ENCODE data around the gene PDE9A. TPM values are rescaled to one million over a fixed set of nuclear protein-coding genes. Genes with fewer than 3 reads are reported as not detected.

Gene PDE9A
- total RNA-seq, 2 donors from 2014 or later = 11.8 to 19.3 TPM

- no peaks in the 10 kb centered on the region for H3K4me1 Mint-ChIP-seq (ENCODE audit: low read depth)
- no peaks in the 10 kb centered on the region for H3K36me3 Mint-ChIP-seq (ENCODE audit: insufficient read depth in 2 of 2)
- peaks cover 19% of the 10 kb centered on the region for H3K27me3 Mint-ChIP-seq (ENCODE audit: low read depth)
- ATAC-seq (replicated peaks in 1 of 2) (peak in 1 of 2 donors; percentile 32), DNase-seq (no peak)
- no peak overlapping the region for H3K27ac Mint-ChIP-seq
- no peak overlapping the region for H3K4me3 Mint-ChIP-seq
- H3K9me3 Mint-ChIP-seq = no peaks in the 10 kb centered on the region
Observed at GRCh38 chr21:42820616-42821465, 167.4 kb downstream of the PDE9A start.

Other genes with a start within 250 kb of the PDE9A start
- gene UBASH3A, start 249.7 kb upstream of the PDE9A start, total RNA-seq = 10 to 100 TPM; 54.5 to 57.4 TPM
- gene RSPH1, start 157.4 kb upstream of the PDE9A start, total RNA-seq = under 1 TPM; 0.19 to 0.36 TPM
- gene SLC37A1, start 139.8 kb upstream of the PDE9A start, total RNA-seq = 10 to 100 TPM; 27.5 to 37.6 TPM
- gene WDR4, start 225.9 kb downstream of the PDE9A start, total RNA-seq = 10 to 100 TPM; 17.1 to 18.9 TPM
- 10 to 100 TPM; 18.2 to 21.7 TPM for gene NDUFV3, start 239.7 kb downstream of the PDE9A start, total RNA-seq